H9 (cell line): ENCODE measurements around the gene ITIH2. TPM values are rescaled to one million over a fixed set of nuclear protein-coding genes. Genes with fewer than 3 reads are reported as not detected.

ENCODE experiments used
- DNase-seq: peaks from one replicate; pipeline ENCODE4 v3.0.0-alpha.2; 2017
- H2AFZ ChIP-seq: one replicate; pipeline ENCODE4 v1.6.1; 2013; ENCODE audit warnings: mild to moderate bottlenecking, low read length, control low read depth, moderate library complexity
- H2AK5ac ChIP-seq: 2 replicates; pipeline ENCODE4 v1.6.1; 2013; ENCODE audit warnings: low read length, control low read depth, mixed read lengths; ENCODE audit not compliant: insufficient read length
- H2BK120ac ChIP-seq: one replicate; pipeline ENCODE4 v1.6.1; 2013; ENCODE audit warnings: low read depth, mild to moderate bottlenecking, low read length, control low read depth, inconsistent platforms; ENCODE audit not compliant: poor library complexity, severe bottlenecking
- H2BK12ac ChIP-seq: 2 replicates; pipeline ENCODE4 v1.6.1; 2013; ENCODE audit warnings: low read length, control low read depth, mixed read lengths, low read depth; ENCODE audit not compliant: insufficient read length
- H2BK15ac ChIP-seq: 2 replicates; pipeline ENCODE4 v1.6.1; 2013; ENCODE audit warnings: low read depth, low read length, control low read depth
- H2BK20ac ChIP-seq: one replicate; pipeline ENCODE4 v1.6.1; 2013; ENCODE audit warnings: low read depth, mild to moderate bottlenecking, low read length, control low read depth, inconsistent platforms; ENCODE audit not compliant: poor library complexity, severe bottlenecking
- H2BK5ac ChIP-seq: 2 replicates; pipeline ENCODE4 v1.6.1; 2013; ENCODE audit warnings: low read length, control low read depth, mixed read lengths; ENCODE audit not compliant: insufficient read length
- H3K14ac ChIP-seq: 2 replicates; pipeline ENCODE4 v1.6.1; 2013; ENCODE audit warnings: low read length, control low read depth; ENCODE audit not compliant: insufficient read depth
- H3K18ac ChIP-seq: 2 replicates; pipeline ENCODE4 v1.6.1; 2013; ENCODE audit warnings: low read depth, mild to moderate bottlenecking, mixed read lengths, low read length, control low read depth; ENCODE audit not compliant: insufficient read length
- H3K23ac ChIP-seq: 2 replicates; pipeline ENCODE4 v1.6.1; 2013; ENCODE audit warnings: low read length, control low read depth, mixed read lengths, low read depth; ENCODE audit not compliant: insufficient read length
- H3K23me2 ChIP-seq: 2 replicates; pipeline ENCODE4 v1.6.1; 2013; ENCODE audit warnings: low read depth, mild to moderate bottlenecking, mixed read lengths, low read length, control low read depth; ENCODE audit not compliant: insufficient read length, poor library complexity, severe bottlenecking
- H3K27ac ChIP-seq: 2 replicates; pipeline ENCODE4 v1.5.1; 2013; ENCODE audit warnings: low read length, control low read depth, mixed read lengths, low read depth; ENCODE audit not compliant: insufficient read length
- H3K27me3 ChIP-seq: 2 replicates; pipeline ENCODE4 v1.6.1; 2013; ENCODE audit warnings: low read length, control low read depth, inconsistent platforms; ENCODE audit not compliant: insufficient read depth
- H3K4ac ChIP-seq: 2 replicates; pipeline ENCODE4 v1.6.1; 2013; ENCODE audit warnings: low read depth, mild to moderate bottlenecking, control low read depth, inconsistent platforms, low read length, moderate library complexity
- H3K4me1 ChIP-seq: 2 replicates; pipeline ENCODE4 v1.6.1; 2013; ENCODE audit warnings: low read length, control low read depth, inconsistent platforms; ENCODE audit not compliant: insufficient read depth
- H3K4me2 ChIP-seq: 2 replicates; pipeline ENCODE4 v1.6.1; 2013; ENCODE audit warnings: low read length, control low read depth, mixed read lengths; ENCODE audit not compliant: insufficient read length, insufficient read depth
- H3K56ac ChIP-seq: 2 replicates; pipeline ENCODE4 v1.6.1; 2013; ENCODE audit warnings: low read depth, mild to moderate bottlenecking, mixed read lengths, low read length, control low read depth; ENCODE audit not compliant: insufficient read length
- H3K79me1 ChIP-seq: 2 replicates; pipeline ENCODE4 v1.6.1; 2013; ENCODE audit warnings: low read depth, mild to moderate bottlenecking, moderate library complexity, low read length, control low read depth, inconsistent platforms; ENCODE audit not compliant: insufficient read depth, poor library complexity, severe bottlenecking
- H3K79me2 ChIP-seq: 2 replicates; pipeline ENCODE4 v1.6.1; 2013; ENCODE audit warnings: low read length, control low read depth, inconsistent platforms; ENCODE audit not compliant: insufficient read depth
- H3K9ac ChIP-seq: 2 replicates; pipeline ENCODE4 v1.6.1; 2013; ENCODE audit warnings: low read length, control low read depth, mixed read lengths; ENCODE audit not compliant: insufficient read length; ENCODE audit errors: extremely low read depth
- H3K9me3 ChIP-seq: one replicate; pipeline ENCODE4 v1.6.1; 2013; ENCODE audit warnings: low read depth, low read length, inconsistent platforms; ENCODE audit not compliant: control insufficient read depth
- H3T11ph ChIP-seq: one replicate; pipeline ENCODE4 v1.6.1; 2013; ENCODE audit warnings: mild to moderate bottlenecking, low read length, control low read depth, inconsistent platforms
- H4K20me1 ChIP-seq: one replicate; pipeline ENCODE4 v1.6.1; 2013; ENCODE audit not compliant: control insufficient read depth, insufficient read length, insufficient read depth
- H4K5ac ChIP-seq: 2 replicates; pipeline ENCODE4 v1.6.1; 2013; ENCODE audit warnings: low read depth, mild to moderate bottlenecking, mixed read lengths, low read length, control low read depth; ENCODE audit not compliant: insufficient read length
- H4K8ac ChIP-seq: replicated peaks from 2 replicates; pipeline ENCODE4 v1.6.1; 2013; ENCODE audit warnings: low read length, control low read depth, mixed read lengths, low read depth; ENCODE audit not compliant: insufficient read length
- H4K91ac ChIP-seq: 2 replicates; pipeline ENCODE4 v1.6.1; 2013; ENCODE audit warnings: low read depth, mild to moderate bottlenecking, moderate library complexity, mixed read lengths, low read length, control low read depth; ENCODE audit not compliant: insufficient read length
- H3K27ac Mint-ChIP-seq, 3 experiments: 2 replicates in 2 of 3; 3 replicates in 1 of 3; pipeline ENCODE4 v1.8.0; 2020 to 2021; ENCODE audit warnings: mixed read lengths in 3 of 3, mild to moderate bottlenecking in 1 of 3, moderate library complexity in 1 of 3
- H3K27me3 Mint-ChIP-seq: 2 replicates; pipeline ENCODE4 v1.8.0; 2021; ENCODE audit warnings: low read depth, mild to moderate bottlenecking, moderate library complexity, mixed read lengths
- H3K36me3 Mint-ChIP-seq, 3 experiments: 2 replicates in 2 of 3; 3 replicates in 1 of 3; pipeline ENCODE4 v1.8.0; 2020 to 2021; ENCODE audit warnings: low read depth in 3 of 3, mixed read lengths in 3 of 3; ENCODE audit not compliant: insufficient read depth in 1 of 3
- H3K4me1 Mint-ChIP-seq, 2 experiments: 2 replicates each; pipeline ENCODE4 v1.8.0; 2020; ENCODE audit warnings: mixed read lengths in 2 of 2
- H3K4me3 Mint-ChIP-seq, 2 experiments: 2 replicates in 1 of 2; 3 replicates in 1 of 2; pipeline ENCODE4 v1.8.0; 2020 to 2021; ENCODE audit warnings: mild to moderate bottlenecking in 2 of 2, mixed read lengths in 2 of 2, moderate library complexity in 1 of 2
- H3K9me3 Mint-ChIP-seq, 2 experiments: 2 replicates in 1 of 2; 3 replicates in 1 of 2; pipeline ENCODE4 v1.8.0; 2020; ENCODE audit warnings: mild to moderate bottlenecking in 2 of 2, mixed read lengths in 2 of 2, moderate library complexity in 1 of 2
- WGBS: extraction: QIAGEN DNeasy Blood & Tissue Kit; methylation state at CpG from one replicate; pipeline ENCODE4 v1.1.7; 2013; ENCODE audit warnings: missing lambda C conversion rate, low lambda C conversion rate, mixed read lengths; ENCODE audit not compliant: insufficient read length; ENCODE audit errors: extremely low coverage; 5-methylcytosine and 5-hydroxymethylcytosine counted together
- total RNA-seq: library from RNA; stranded (reverse); gene quantifications from 2 replicates; pipeline ENCODE4 v1.2.1, GENCODE V29; 2021
- TF ChIP-seq, protein P1 (sequence below): fragments of 200-600 bp; sonication (generic); conservative IDR thresholded peaks from 3 replicates; pipeline ENCODE4 v1.8.0; 2021; ENCODE audit warnings: antibody characterized with exemption, mild to moderate bottlenecking

The ITIH2 gene
- total RNA-seq, 1 experiment from 2014 or later: not detected

DNA sequence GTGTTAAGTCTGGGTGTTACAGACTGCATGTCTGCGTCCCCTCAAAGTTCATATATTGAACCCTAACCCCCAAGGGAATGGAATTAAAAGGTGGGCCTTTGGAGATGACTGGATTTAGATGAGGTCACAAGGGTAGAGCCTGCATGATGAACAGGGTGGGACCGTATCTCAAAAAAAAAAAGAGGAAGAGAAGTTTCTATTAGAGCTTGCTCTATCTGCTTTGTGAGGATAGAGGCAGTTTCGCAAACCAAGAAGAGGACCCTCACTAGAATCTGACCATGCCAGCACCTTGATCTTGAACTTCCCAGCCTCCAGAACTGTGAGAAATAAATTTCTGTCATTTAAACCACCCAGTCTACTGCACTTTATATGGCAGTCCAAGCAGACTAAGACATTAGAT is 83.3 kb downstream of the ITIH2 start:
- H2BK20ac ChIP-seq: no peak overlapping the region
- H4K8ac ChIP-seq: no peak overlapping the region
- H3K79me2 ChIP-seq: peaks cover 43% of the 10 kb centered on the region
- no peak overlapping the region for H3T11ph ChIP-seq
- no peak overlapping the region for H2BK12ac ChIP-seq
- no CpG with 5 or more reads among the region's 3 CpGs for WGBS
- no peak overlapping the region for H2AFZ ChIP-seq
- peaks cover 3% of the 10 kb centered on the region for H3K79me1 ChIP-seq
- no peak overlapping the region for H2BK15ac ChIP-seq
- TF ChIP-seq, protein P1, sequence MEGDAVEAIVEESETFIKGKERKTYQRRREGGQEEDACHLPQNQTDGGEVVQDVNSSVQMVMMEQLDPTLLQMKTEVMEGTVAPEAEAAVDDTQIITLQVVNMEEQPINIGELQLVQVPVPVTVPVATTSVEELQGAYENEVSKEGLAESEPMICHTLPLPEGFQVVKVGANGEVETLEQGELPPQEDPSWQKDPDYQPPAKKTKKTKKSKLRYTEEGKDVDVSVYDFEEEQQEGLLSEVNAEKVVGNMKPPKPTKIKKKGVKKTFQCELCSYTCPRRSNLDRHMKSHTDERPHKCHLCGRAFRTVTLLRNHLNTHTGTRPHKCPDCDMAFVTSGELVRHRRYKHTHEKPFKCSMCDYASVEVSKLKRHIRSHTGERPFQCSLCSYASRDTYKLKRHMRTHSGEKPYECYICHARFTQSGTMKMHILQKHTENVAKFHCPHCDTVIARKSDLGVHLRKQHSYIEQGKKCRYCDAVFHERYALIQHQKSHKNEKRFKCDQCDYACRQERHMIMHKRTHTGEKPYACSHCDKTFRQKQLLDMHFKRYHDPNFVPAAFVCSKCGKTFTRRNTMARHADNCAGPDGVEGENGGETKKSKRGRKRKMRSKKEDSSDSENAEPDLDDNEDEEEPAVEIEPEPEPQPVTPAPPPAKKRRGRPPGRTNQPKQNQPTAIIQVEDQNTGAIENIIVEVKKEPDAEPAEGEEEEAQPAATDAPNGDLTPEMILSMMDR: no peak
- no peaks in the 10 kb centered on the region for H4K20me1 ChIP-seq
- no peak overlapping the region for H3K27ac ChIP-seq
- Mint-ChIP-seq H3K36me3 (peaks cover 6 to 22% (median 19%) of the 10 kb centered on the region in 3 experiments; a peak in 6 of 7 replicates), H3K27me3 (no peaks in the 10 kb centered on the region), H3K4me3 (no peak overlapping the region), H3K4me1 (peaks cover 13 to 15% of the 10 kb centered on the region in 2 experiments), H3K9me3 (no peaks in the 10 kb centered on the region), H3K27ac (no peak overlapping the region)
- H3K4ac ChIP-seq: no peak overlapping the region
- no peak overlapping the region for H2BK120ac ChIP-seq
- H3K18ac ChIP-seq: no peak overlapping the region
- no peaks in the 10 kb centered on the region for H3K9me3 ChIP-seq
- no peak overlapping the region for H3K23ac ChIP-seq
- no peak overlapping the region for H3K14ac ChIP-seq
- peak overlapping the region; percentile 8 for H3K9ac ChIP-seq
- no peak overlapping the region for H2BK5ac ChIP-seq
- H2AK5ac ChIP-seq: no peak overlapping the region
- H3K56ac ChIP-seq: no peak overlapping the region
- no peaks in the 10 kb centered on the region for H3K27me3 ChIP-seq
- peaks cover 5% of the 10 kb centered on the region for H3K23me2 ChIP-seq
- no peak for DNase-seq
- no peak overlapping the region for H4K5ac ChIP-seq
- peak overlapping the region; percentile 95 for H3K4me2 ChIP-seq
- no peaks in the 10 kb centered on the region for H3K4me1 ChIP-seq
- no peak overlapping the region for H4K91ac ChIP-seq
